Measurements from ENCODE around the gene RPSA. TPM values are rescaled to one million over a fixed set of nuclear protein-coding genes. Genes with fewer than 3 reads are reported as not detected.
"Not testable (repeated sequence)": the region's sequence is repeated elsewhere in the genome, so short reads cannot be mapped to it uniquely, and the experiment has no call there.

The RPSA gene
- total and polyA plus RNA-seq, 9 of the 15 experiments (the other 6 are each of a cell fraction or from before 2014, with no cell fraction given) = 2,290 to 4,272 (median 2,730) TPM

- H3K9me3 ChIP-seq (replicated peaks; ENCODE audit: control insufficient read depth, insufficient read depth, low read depth, low read length); H2AFZ ChIP-seq (ENCODE audit: low read depth, low read length); H3K4me1 ChIP-seq (replicated peaks in 1 of 2; ENCODE audit: control insufficient read depth in 2 of 2, insufficient read depth in 2 of 2, low read length in 2 of 2); DNase-seq (ENCODE audit: extremely low read depth in 1 of 4, low spot score in 3 of 4); H4K20me1 ChIP-seq (replicated peaks; ENCODE audit: control insufficient read depth, insufficient read depth, low read length); H3K4me3 ChIP-seq; in situ Hi-C loops (cut with MboI); BruUV-seq (replicated peaks); H3K79me2 ChIP-seq (ENCODE audit: control insufficient read depth, insufficient read depth, low read length); FAIRE-seq; H3K9me1 ChIP-seq (ENCODE audit: control insufficient read depth, insufficient read depth, low read length); H3K36me3 ChIP-seq (ENCODE audit: control insufficient read depth, insufficient read depth, low read length); intact Hi-C loops (cut with micrococcal nuclease); POLR2A ChIA-PET; H3K4me2 ChIP-seq (ENCODE audit: insufficient read depth, low read length); H3K9ac ChIP-seq (ENCODE audit: insufficient read depth in 1 of 2, low read depth in 2 of 2, low read length in 2 of 2); H3K27ac ChIP-seq (ENCODE audit: extremely low read depth, low read depth, low read length); ATAC-seq; CTCF ChIA-PET (ENCODE audit: low intra/inter-chr PET ratio): not testable (repeated sequence)
- H3K27me3 ChIP-seq (ENCODE audit: control insufficient read depth in 2 of 2, insufficient read depth in 2 of 2, low read length in 2 of 2) = peaks cover 15 to 19% of the 10 kb centered on the region in 2 experiments
- 0% methylated on average over 4 of the region's 4 CpGs for WGBS (ENCODE audit: insufficient coverage, low coverage, missing lambda C conversion rate)
- TF ChIP-seq ZNF507 (tag; conservative IDR thresholded peaks at IDR 0.05) = peak; percentile 93
These were observed 36.1 kb upstream of the RPSA start for GRCh38 chr3:39370450-39370849.

DNA sequence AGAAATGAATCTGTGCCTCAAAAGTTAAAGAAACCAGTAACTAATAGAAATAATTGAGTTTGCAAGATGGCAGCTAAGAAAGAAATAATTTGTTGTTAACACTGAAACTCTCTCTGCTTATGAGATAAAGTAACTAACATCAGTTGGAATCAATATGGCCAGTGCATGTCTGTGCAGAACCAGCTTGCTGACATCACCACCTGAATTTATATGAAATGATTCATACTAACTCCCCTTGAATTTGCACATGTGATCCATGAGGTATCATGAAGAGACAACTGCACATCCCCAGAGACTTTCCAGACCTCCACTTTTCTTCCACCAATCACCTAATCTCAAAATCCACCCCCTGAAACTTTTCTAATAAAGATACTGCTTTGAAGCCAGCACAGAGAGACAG, 33.7 kb upstream of the RPSA start:
- Histone ChIP-seq H3K9me1 (ENCODE audit: control insufficient read depth, insufficient read depth, low read length) (no peaks in the 10 kb centered on the region), H3K27me3 (ENCODE audit: control insufficient read depth in 2 of 2, insufficient read depth in 2 of 2, low read length in 2 of 2) (peaks cover 28 to 36% of the 10 kb centered on the region in 2 experiments), H3K36me3 (ENCODE audit: control insufficient read depth, insufficient read depth, low read length) (no peaks in the 10 kb centered on the region), H4K20me1 (replicated peaks; ENCODE audit: control insufficient read depth, insufficient read depth, low read length) (no peaks in the 10 kb centered on the region), H3K9ac (ENCODE audit: insufficient read depth in 1 of 2, low read depth in 2 of 2, low read length in 2 of 2) (no peak overlapping the region), H2AFZ (ENCODE audit: low read depth, low read length) (no peak overlapping the region), H3K4me1 (replicated peaks in 1 of 2; ENCODE audit: control insufficient read depth in 2 of 2, insufficient read depth in 2 of 2, low read length in 2 of 2) (no peaks in the 10 kb centered on the region; a peak in 1 of 5 replicates), H3K4me3 (no peak overlapping the region), H3K9me3 (replicated peaks; ENCODE audit: control insufficient read depth, insufficient read depth, low read depth, low read length) (no peaks in the 10 kb centered on the region), H3K27ac (ENCODE audit: extremely low read depth, low read depth, low read length) (no peak overlapping the region), H3K79me2 (ENCODE audit: control insufficient read depth, insufficient read depth, low read length) (no peaks in the 10 kb centered on the region), H3K4me2 (ENCODE audit: insufficient read depth, low read length) (no peak overlapping the region)
- intact Hi-C loops (cut with micrococcal nuclease) (no loop called here), in situ Hi-C loops (cut with MboI) (no loop called here)
- TF ChIP-seq ZNF695 (CRISPR knock-in tag; IDR thresholded peaks at IDR 0.05) (no peak), PCBP2 (IDR thresholded peaks at IDR 0.05; ENCODE audit: low read depth, low read length, poor library complexity, severe bottlenecking) (no peak), CREB3 (tag; conservative IDR thresholded peaks at IDR 0.05; ENCODE audit: low read depth) (no peak), BRD9 (IDR thresholded peaks at IDR 0.05; ENCODE audit: low read depth, partially characterized antibody) (no peak), SMAD1 (IDR thresholded peaks at IDR 0.05; ENCODE audit: low read depth, low read length, partially characterized antibody) (no peak), NFXL1 (CRISPR knock-in tag; IDR thresholded peaks at IDR 0.05) (no peak), ZNF830 (CRISPR knock-in tag; IDR thresholded peaks at IDR 0.05) (no peak), DIDO1 (tag; IDR thresholded peaks at IDR 0.05; ENCODE audit: low read depth) (no peak), SMAD3 (CRISPR knock-in tag; conservative IDR thresholded peaks at IDR 0.05) (no peak)
- TF ChIP-seq, protein P1, sequence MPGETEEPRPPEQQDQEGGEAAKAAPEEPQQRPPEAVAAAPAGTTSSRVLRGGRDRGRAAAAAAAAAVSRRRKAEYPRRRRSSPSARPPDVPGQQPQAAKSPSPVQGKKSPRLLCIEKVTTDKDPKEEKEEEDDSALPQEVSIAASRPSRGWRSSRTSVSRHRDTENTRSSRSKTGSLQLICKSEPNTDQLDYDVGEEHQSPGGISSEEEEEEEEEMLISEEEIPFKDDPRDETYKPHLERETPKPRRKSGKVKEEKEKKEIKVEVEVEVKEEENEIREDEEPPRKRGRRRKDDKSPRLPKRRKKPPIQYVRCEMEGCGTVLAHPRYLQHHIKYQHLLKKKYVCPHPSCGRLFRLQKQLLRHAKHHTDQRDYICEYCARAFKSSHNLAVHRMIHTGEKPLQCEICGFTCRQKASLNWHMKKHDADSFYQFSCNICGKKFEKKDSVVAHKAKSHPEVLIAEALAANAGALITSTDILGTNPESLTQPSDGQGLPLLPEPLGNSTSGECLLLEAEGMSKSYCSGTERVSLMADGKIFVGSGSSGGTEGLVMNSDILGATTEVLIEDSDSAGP (CRISPR knock-in tag; IDR thresholded peaks at IDR 0.05) = no peak
- no TSS peak for BruUV-seq (replicated peaks)
- no peak for FAIRE-seq
- POLR2A ChIA-PET = interaction anchor here (0.8 kb wide), 1 partner anchor 12 kb away, joined by 3 read pairs; no protein-coding TSS in a partner anchor
- CTCF ChIA-PET (ENCODE audit: low intra/inter-chr PET ratio) = interaction anchor here (0.6 kb wide), 1 partner anchor 15 kb away, joined by 3 read pairs; no protein-coding TSS in a partner anchor
- ATAC-seq = no peak
- no peak for DNase-seq (ENCODE audit: extremely low read depth in 1 of 4, low spot score in 3 of 4)
